Fibroblast of the aortic adventitia (primary cell): ENCODE results near the gene SLC12A2. TPM values are rescaled to one million over a fixed set of nuclear protein-coding genes. Genes with fewer than 3 reads are reported as not detected.

Source experiments
- DNase-seq: peaks from one replicate; pipeline ENCODE4 v3.0.0-alpha.2; 2010; ENCODE audit warnings: low read depth
- H3K4me3 ChIP-seq: 2 replicates; pipeline ENCODE4 v1.5.1; 2011; ENCODE audit warnings: low read depth, mild to moderate bottlenecking, control low read depth, low read length, moderate library complexity
- total RNA-seq: library from RNA; depleted of rRNA; stranded (reverse); fragments of >200 nt; gene quantifications from 2 replicates; pipeline ENCODE4 v1.2.3, GENCODE V29; 2012; ENCODE audit warnings: low replicate concordance
- TF ChIP-seq, protein P1 (sequence below): IDR thresholded peaks from 2 replicates; pipeline ENCODE4 v1.5.1; 2011; ENCODE audit warnings: mild to moderate bottlenecking, low read length, control low read depth, inconsistent platforms; ENCODE audit not compliant: insufficient read depth

The SLC12A2 gene
- total RNA-seq, 1 donor, result 51.9 TPM

- no peak overlapping the region for H3K4me3 ChIP-seq
- no peak for DNase-seq
- TF ChIP-seq, protein P1, sequence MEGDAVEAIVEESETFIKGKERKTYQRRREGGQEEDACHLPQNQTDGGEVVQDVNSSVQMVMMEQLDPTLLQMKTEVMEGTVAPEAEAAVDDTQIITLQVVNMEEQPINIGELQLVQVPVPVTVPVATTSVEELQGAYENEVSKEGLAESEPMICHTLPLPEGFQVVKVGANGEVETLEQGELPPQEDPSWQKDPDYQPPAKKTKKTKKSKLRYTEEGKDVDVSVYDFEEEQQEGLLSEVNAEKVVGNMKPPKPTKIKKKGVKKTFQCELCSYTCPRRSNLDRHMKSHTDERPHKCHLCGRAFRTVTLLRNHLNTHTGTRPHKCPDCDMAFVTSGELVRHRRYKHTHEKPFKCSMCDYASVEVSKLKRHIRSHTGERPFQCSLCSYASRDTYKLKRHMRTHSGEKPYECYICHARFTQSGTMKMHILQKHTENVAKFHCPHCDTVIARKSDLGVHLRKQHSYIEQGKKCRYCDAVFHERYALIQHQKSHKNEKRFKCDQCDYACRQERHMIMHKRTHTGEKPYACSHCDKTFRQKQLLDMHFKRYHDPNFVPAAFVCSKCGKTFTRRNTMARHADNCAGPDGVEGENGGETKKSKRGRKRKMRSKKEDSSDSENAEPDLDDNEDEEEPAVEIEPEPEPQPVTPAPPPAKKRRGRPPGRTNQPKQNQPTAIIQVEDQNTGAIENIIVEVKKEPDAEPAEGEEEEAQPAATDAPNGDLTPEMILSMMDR, result no peak
These were observed 21.6 kb downstream of the SLC12A2 start for GRCh38 chr5:128105203-128105602.

DNA sequence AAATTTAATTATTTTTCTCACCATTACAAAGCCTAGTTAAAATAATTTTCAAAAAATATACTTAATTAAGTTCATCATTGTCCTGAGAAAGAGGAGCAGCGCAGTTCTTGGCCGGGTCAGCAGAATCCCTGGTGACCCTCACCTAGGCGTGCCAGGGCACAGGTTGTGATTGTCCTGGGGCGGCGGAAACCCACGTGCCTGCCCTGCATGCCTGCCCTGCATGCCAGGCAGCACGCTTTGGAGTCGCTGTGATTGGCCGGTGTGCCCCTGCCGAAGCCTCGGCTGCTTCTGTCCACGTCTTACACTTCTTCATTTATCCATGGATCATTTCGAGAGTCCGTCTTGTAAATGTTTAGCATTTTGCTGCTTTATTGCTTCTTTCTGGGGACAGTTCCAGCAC is 25.6 kb downstream of the SLC12A2 start:
- no peak for DNase-seq
- H3K4me3 ChIP-seq, result no peak overlapping the region
- TF ChIP-seq, protein P1, result no peak

GRCh38 chr5:128109766-128110165 is 26.2 kb downstream of the SLC12A2 start:
- no peak overlapping the region for H3K4me3 ChIP-seq
- TF ChIP-seq, protein P1, result no peak
- no peak for DNase-seq

DNA sequence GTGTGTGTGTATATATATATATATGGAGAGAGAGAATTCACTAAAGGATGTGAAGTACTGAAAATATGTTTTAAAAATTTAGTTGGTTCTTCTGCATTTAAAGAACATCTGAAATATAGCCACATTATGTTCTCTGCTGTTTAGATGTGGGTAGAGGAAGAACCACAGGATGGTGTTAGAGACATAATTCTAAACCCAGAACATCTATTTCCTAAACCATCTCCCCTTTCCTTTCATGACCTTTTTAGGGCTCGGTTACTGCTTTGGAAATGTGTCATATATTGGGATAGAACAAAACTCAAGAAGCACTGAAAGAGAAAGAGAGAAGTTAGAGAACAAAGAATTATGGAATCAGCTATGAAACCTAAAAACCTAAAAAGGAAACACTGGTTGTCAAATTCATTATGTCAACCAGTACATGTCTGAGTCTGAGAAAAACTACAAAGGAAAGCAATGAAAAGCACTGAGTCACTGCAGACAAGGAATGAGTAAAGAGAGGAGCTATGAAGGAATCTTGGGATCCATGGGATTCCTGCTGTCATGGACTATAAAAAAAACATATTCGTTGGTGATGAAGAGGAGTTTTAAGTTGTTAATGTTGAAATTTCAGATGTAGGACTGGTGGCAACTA is 28.4 kb downstream of the SLC12A2 start:
- H3K4me3 ChIP-seq, result no peak overlapping the region
- DNase-seq, result peak; percentile 45
- TF ChIP-seq, protein P1, result no peak

DNA sequence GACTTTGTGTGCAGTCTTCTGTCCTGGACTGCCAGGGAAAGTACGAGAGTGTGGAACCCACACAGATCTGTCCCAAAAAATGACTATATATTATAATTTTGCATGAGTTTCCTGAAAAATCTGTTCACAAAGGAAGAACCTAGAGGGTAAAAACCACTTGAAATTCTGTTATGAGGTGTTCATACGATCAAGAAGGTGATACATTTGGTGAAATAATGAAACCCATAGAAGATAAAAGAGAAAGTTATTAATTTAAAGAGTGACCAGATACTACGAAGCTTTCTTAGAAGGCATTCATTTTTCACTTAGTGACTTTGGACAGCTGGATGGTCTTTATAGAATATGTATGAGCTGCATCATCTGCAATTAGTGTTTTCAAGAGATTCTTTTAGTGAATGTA is 32.9 kb downstream of the SLC12A2 start:
- no peak for DNase-seq
- no peak overlapping the region for H3K4me3 ChIP-seq
- TF ChIP-seq, protein P1, result no peak

- H3K4me3 ChIP-seq, result no peak overlapping the region
- TF ChIP-seq, protein P1, result no peak
- no peak for DNase-seq
These were observed 34.6 kb downstream of the SLC12A2 start for GRCh38 chr5:128118214-128118613.

DNA sequence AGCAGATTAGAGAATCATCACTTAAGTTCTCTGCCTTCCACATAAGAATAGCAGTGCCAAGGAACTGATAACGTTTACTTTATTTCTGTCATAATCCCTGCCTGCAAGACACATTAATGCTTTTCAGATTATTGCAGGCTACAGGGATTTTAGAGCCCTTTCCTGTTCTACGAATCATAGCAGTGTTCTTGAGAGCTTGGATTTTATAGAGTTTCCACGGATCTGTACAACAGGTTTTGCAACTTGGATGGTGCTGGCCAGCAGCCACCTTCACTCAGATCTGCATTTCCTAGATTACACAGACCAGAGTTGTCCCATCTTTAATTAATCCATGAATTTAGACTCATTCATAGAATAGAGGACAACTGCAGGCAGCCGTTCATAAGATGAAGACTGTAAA is 38.1 kb downstream of the SLC12A2 start:
- TF ChIP-seq, protein P1, result no peak
- no peak for DNase-seq
- H3K4me3 ChIP-seq, result no peak overlapping the region
